Astrocyte of the cerebellum (primary cell): ENCODE data around the gene PTGES3.
"Not testable (repeated sequence)": the region's sequence is repeated elsewhere in the genome, so short reads cannot be mapped to it uniquely, and the experiment has no call there.

Source experiments
- DNase-seq: peaks from one replicate; pipeline ENCODE4 v3.0.0-alpha.2; 2011; ENCODE audit warnings: low read depth
- H3K4me3 ChIP-seq: 2 replicates; pipeline ENCODE4 v1.5.1; 2011; ENCODE audit warnings: mild to moderate bottlenecking, low read depth, low read length, moderate library complexity
- CTCF ChIP-seq: IDR thresholded peaks from 2 replicates; pipeline ENCODE4 v1.5.1; 2012; ENCODE audit warnings: low read length, low read depth, moderate library complexity, mild to moderate bottlenecking; ENCODE audit errors: missing control alignments
- in situ Hi-C: cut with HindIII; loops from 2 replicates; pipeline ENCODE4 v1.10.0; 2017; ENCODE audit warnings: low sequenced_read_pairs

PTGES3 gene, protein sequence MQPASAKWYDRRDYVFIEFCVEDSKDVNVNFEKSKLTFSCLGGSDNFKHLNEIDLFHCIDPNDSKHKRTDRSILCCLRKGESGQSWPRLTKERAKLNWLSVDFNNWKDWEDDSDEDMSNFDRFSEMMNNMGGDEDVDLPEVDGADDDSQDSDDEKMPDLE

DNA sequence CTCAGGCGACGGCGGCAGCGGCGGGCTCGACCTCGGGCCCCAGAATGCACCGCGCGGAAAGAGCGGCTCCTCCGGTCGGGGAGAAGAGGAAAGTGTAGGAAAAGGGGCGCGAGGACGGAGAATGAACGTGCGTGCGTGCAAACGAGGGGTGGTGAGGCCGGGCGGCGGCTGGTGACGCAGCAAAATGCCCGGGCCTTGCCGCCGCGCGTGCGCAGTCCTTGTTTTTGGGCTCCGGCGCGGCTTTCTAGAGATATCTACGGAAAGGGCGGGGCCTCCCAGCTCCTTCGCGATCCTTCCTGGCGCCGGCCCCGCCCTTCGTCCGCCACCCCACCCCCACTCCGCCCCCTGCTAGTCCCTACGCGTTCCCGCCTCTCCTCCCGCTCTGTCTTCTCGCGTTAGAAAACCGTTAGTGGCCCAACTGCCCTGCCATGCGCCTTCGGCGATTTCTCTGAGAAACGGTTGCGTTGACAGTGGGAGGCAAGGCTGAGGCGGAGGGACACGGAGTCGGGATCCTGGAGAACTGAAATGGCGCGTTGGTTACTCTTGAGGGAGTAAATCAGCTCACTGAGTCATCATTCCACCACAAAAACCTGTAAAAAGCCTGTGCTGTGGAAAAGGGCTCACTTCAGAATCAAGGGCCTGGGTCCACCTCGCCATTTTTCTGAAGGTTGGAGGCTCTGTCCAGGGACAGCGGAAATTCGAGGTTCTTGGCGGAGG is at the start of gene PTGES3:
TSS of gene PTGES3 (minus strand) at position 156 of the 717 bp plus-strand sequence. CDS start 285 bp downstream, outside the sequence.
- peak within 1 kb of the TSS; percentile 99 for H3K4me3 ChIP-seq
- no peak for TF ChIP-seq CTCF
- DNase-seq: peak; percentile 95
- in situ Hi-C loops: no loop called here

DNA sequence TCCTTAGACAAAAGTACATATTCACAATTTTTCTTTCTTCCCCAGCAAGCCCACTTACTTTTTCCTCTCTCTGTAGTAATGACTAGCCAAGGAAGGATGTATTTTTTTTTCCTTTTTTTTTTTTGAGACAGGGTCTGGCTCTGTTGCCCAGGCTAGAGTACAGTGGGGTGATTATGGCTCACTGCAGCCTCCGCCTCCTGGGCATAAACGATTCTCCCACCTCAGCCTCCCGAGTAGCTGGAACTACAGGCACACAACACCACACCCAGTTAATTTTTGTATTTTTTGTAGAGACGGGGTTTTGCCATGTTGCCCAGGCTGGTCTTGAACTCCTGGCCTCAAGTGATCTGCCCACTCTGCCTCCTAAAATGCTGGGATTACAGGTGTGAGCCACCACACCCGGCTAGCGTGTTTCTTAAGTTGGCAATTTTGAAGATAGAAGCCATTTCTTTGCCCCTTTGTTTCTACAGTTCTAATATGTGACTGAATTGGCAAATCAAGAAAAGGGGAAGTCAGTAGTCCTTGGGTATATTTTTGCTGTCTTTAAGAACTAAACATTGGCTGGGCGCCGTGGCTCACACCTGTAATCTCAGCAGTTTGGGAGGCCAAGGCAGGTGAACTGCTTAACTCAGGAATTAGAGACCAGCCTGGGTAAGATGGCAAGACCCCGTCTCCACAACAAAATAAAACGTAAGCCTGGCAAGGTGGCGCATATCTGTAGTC is 40.2 kb upstream of the PTGES3 start:
- in situ Hi-C loops: no loop called here
- no peak for DNase-seq
- no peak for TF ChIP-seq CTCF
- no peak overlapping the region for H3K4me3 ChIP-seq

GRCh38 chr12:56726196-56726675 is 38.2 kb upstream of the PTGES3 start:
- H3K4me3 ChIP-seq, DNase-seq, in situ Hi-C loops: not testable (repeated sequence)

DNA sequence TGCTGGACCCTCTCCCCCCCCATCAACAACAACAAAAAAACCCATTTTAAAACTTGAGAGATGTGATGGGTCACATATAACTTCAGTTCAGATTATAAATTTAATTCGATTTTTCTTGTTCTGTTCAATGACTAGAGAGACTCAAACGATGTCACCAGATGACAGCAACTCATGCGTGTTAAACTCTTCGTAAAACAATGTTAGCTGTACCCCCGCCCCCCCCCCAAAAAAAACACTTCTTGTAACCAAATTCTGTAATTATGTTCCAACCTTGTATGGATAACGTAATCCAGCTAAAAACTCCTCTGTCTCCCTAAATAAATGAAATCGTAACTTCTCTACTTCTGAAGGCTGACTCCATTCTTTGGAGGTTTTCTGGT is 37.6 kb upstream of the PTGES3 start:
- no peak for DNase-seq
- H3K4me3 ChIP-seq: peak overlapping the region; percentile 76
- no peak for TF ChIP-seq CTCF
- in situ Hi-C loops: no loop called here

GRCh38 chr12:56724972-56725722 is 37.1 kb upstream of the PTGES3 start, which contains the start of gene NACA:
Gene NACA, minus strand, starts transcription at chr12:56725299. Its CDS starts 778 bp downstream, at chr12:56724521.
- in situ Hi-C loops: no loop called here
- H3K4me3 ChIP-seq: peak within 1 kb of the TSS; percentile 76
- peak; percentile 88 for DNase-seq
- TF ChIP-seq CTCF: no peak

DNA sequence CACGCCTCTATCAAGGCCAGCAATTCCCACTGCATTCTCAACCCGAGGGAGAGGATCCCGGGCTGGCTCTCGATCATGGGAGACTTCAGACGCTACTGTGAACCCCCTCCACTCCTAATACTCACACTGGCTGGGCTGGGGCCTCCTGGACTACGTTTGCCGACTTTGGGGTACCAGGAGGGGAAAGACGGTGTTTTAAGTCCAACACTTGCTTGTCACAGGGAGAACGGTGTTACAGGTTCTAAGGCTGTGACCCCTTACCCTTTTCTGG is 36.6 kb upstream of the PTGES3 start:
- no peak for DNase-seq
- H3K4me3 ChIP-seq: peak overlapping the region; percentile 76
- TF ChIP-seq CTCF: no peak
- in situ Hi-C loops: no loop called here
